ENCODE results near the gene TMEM138. TPM values are rescaled to one million over a fixed set of nuclear protein-coding genes. Genes with fewer than 3 reads are reported as not detected.

Gene TMEM138
- total and polyA plus RNA-seq, 4 donors: 13.5 to 39.6 (median 24.2) TPM

DNA sequence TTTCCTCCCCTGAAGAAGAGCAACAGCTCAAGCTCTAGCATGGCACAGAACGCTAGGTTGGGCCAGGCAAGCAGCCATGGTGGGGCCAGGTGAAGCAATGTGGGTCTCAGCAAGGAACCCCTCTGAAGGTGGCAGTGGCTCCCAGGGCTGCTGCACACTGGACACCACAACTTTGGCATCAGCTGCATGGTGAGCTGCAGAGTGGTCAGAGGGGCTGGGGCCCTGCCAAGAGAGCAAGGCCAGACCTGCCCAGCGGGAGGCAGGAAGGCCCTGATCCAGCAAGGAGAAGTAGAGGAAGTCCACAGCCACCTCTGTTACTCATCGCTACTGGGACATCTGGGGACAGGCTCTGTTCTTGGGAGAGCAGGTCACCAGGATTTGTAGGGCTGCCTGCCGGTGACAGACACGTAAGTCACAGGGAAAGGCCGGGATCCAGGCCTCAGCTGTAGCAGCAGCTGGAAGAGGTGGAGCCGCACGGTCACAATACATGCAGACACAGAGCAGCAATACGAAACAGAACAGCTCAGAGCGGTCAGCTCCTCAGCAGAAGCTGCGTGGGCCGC is 12.9 kb upstream of the TMEM138 start:
- Histone ChIP-seq H3K9me3 (ENCODE audit: control insufficient read depth in 4 of 4, low read length in 3 of 4) (no peaks in the 10 kb centered on the region), H3K4me3 (ENCODE audit: low read depth in 1 of 3, low read length in 3 of 3) (no peak overlapping the region), H3K4me1 (ENCODE audit: control insufficient read depth in 4 of 4, insufficient read depth in 4 of 4, low read length in 3 of 4) (peaks cover 0 to 11% (median 6%) of the 10 kb centered on the region in 4 donors), H3K27me3 (ENCODE audit: control insufficient read depth in 4 of 4, insufficient read depth in 4 of 4, low read length in 3 of 4) (no peaks in the 10 kb centered on the region), H3K9ac (ENCODE audit: low read depth in 1 of 2, low read length in 2 of 2) (no peak overlapping the region), H3K36me3 (ENCODE audit: control insufficient read depth in 4 of 4, insufficient read depth in 3 of 4, low read depth in 1 of 4, low read length in 3 of 4) (peaks cover 11 to 35% (median 12%) of the 10 kb centered on the region in 4 donors), H3K27ac (ENCODE audit: low read depth in 1 of 2, low read length in 2 of 2) (peak overlapping the region in 1 of 2 donors; percentile 61)
- no peak for DNase-seq (ENCODE audit: low spot score)
- no peak for TF ChIP-seq FOXA1 (IDR thresholded peaks at IDR 0.05)
- no peak for TF ChIP-seq HNF4G (IDR thresholded peaks at IDR 0.05)
- TF ChIP-seq, protein P1, sequence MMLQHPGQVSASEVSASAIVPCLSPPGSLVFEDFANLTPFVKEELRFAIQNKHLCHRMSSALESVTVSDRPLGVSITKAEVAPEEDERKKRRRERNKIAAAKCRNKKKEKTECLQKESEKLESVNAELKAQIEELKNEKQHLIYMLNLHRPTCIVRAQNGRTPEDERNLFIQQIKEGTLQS (IDR thresholded peaks at IDR 0.05): no peak
- TF ChIP-seq, protein P2, sequence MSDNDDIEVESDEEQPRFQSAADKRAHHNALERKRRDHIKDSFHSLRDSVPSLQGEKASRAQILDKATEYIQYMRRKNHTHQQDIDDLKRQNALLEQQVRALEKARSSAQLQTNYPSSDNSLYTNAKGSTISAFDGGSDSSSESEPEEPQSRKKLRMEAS (IDR thresholded peaks at IDR 0.05): no peak
- TF ChIP-seq HNF4A (conservative IDR thresholded peaks at IDR 0.05): no peak
- no peak for TF ChIP-seq TAF1 (conservative IDR thresholded peaks at IDR 0.05)
- TF ChIP-seq NR2F2 (IDR thresholded peaks at IDR 0.05): no peak
- no peak for TF ChIP-seq RXRA (IDR thresholded peaks at IDR 0.05)
- TF ChIP-seq, protein P3, sequence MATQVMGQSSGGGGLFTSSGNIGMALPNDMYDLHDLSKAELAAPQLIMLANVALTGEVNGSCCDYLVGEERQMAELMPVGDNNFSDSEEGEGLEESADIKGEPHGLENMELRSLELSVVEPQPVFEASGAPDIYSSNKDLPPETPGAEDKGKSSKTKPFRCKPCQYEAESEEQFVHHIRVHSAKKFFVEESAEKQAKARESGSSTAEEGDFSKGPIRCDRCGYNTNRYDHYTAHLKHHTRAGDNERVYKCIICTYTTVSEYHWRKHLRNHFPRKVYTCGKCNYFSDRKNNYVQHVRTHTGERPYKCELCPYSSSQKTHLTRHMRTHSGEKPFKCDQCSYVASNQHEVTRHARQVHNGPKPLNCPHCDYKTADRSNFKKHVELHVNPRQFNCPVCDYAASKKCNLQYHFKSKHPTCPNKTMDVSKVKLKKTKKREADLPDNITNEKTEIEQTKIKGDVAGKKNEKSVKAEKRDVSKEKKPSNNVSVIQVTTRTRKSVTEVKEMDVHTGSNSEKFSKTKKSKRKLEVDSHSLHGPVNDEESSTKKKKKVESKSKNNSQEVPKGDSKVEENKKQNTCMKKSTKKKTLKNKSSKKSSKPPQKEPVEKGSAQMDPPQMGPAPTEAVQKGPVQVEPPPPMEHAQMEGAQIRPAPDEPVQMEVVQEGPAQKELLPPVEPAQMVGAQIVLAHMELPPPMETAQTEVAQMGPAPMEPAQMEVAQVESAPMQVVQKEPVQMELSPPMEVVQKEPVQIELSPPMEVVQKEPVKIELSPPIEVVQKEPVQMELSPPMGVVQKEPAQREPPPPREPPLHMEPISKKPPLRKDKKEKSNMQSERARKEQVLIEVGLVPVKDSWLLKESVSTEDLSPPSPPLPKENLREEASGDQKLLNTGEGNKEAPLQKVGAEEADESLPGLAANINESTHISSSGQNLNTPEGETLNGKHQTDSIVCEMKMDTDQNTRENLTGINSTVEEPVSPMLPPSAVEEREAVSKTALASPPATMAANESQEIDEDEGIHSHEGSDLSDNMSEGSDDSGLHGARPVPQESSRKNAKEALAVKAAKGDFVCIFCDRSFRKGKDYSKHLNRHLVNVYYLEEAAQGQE (IDR thresholded peaks at IDR 0.05): no peak
- no peak for TF ChIP-seq RAD21 (IDR thresholded peaks at IDR 0.05)
- TF ChIP-seq, protein P4, sequence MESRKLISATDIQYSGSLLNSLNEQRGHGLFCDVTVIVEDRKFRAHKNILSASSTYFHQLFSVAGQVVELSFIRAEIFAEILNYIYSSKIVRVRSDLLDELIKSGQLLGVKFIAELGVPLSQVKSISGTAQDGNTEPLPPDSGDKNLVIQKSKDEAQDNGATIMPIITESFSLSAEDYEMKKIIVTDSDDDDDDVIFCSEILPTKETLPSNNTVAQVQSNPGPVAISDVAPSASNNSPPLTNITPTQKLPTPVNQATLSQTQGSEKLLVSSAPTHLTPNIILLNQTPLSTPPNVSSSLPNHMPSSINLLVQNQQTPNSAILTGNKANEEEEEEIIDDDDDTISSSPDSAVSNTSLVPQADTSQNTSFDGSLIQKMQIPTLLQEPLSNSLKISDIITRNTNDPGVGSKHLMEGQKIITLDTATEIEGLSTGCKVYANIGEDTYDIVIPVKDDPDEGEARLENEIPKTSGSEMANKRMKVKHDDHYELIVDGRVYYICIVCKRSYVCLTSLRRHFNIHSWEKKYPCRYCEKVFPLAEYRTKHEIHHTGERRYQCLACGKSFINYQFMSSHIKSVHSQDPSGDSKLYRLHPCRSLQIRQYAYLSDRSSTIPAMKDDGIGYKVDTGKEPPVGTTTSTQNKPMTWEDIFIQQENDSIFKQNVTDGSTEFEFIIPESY (IDR thresholded peaks at IDR 0.05): no peak
- TF ChIP-seq SP1 (IDR thresholded peaks at IDR 0.05): no peak
- TF ChIP-seq, protein P5, sequence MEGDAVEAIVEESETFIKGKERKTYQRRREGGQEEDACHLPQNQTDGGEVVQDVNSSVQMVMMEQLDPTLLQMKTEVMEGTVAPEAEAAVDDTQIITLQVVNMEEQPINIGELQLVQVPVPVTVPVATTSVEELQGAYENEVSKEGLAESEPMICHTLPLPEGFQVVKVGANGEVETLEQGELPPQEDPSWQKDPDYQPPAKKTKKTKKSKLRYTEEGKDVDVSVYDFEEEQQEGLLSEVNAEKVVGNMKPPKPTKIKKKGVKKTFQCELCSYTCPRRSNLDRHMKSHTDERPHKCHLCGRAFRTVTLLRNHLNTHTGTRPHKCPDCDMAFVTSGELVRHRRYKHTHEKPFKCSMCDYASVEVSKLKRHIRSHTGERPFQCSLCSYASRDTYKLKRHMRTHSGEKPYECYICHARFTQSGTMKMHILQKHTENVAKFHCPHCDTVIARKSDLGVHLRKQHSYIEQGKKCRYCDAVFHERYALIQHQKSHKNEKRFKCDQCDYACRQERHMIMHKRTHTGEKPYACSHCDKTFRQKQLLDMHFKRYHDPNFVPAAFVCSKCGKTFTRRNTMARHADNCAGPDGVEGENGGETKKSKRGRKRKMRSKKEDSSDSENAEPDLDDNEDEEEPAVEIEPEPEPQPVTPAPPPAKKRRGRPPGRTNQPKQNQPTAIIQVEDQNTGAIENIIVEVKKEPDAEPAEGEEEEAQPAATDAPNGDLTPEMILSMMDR (IDR thresholded peaks at IDR 0.05; ENCODE audit: low read depth, low read length, missing input control): no peak
- TF ChIP-seq JUND (IDR thresholded peaks at IDR 0.05): no peak
- TF ChIP-seq EGR1 (IDR thresholded peaks at IDR 0.05; ENCODE audit: low read depth in 2 of 2): no peak
- 90% methylated on average over 12 of the region's 12 CpGs for WGBS

DNA sequence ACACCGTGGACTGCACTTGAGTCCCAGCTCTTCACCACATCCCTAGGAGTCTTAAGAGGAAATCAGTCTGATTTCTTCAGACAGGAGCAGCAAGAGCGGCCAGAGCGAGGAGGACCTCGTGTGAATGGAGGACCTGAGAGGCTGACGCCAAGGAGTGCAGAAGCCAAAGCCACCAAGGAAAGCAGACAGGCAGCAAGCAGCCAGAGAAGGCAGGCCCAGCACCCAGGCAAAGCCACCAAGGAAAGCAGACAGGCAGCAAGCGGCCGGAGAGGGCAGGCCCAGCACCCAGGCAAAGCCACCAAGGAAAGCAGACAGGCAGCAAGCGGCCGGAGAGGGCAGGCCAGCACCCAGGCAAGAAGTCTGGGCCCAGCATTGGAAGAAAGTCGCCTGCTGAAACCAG is 12.3 kb upstream of the TMEM138 start:
- TF ChIP-seq FOXA1 (IDR thresholded peaks at IDR 0.05): no peak
- TF ChIP-seq, protein P2 (IDR thresholded peaks at IDR 0.05): no peak
- TF ChIP-seq, protein P1 (IDR thresholded peaks at IDR 0.05): no peak
- TF ChIP-seq, protein P3 (IDR thresholded peaks at IDR 0.05): no peak
- no peak for TF ChIP-seq FOXA2 (IDR thresholded peaks at IDR 0.05)
- 95% methylated on average over 10 of the region's 10 CpGs for WGBS
- Histone ChIP-seq H3K9me3 (ENCODE audit: control insufficient read depth in 4 of 4, low read length in 3 of 4) (no peaks in the 10 kb centered on the region), H3K4me3 (ENCODE audit: low read depth in 1 of 3, low read length in 3 of 3) (no peak overlapping the region), H3K9ac (ENCODE audit: low read depth in 1 of 2, low read length in 2 of 2) (no peak overlapping the region), H3K27me3 (ENCODE audit: control insufficient read depth in 4 of 4, insufficient read depth in 4 of 4, low read length in 3 of 4) (no peaks in the 10 kb centered on the region), H3K4me1 (ENCODE audit: control insufficient read depth in 4 of 4, insufficient read depth in 4 of 4, low read length in 3 of 4) (peaks cover 0 to 11% (median 6%) of the 10 kb centered on the region in 4 donors), H3K27ac (ENCODE audit: low read depth in 1 of 2, low read length in 2 of 2) (no peak overlapping the region), H3K36me3 (ENCODE audit: control insufficient read depth in 4 of 4, insufficient read depth in 3 of 4, low read depth in 1 of 4, low read length in 3 of 4) (peaks cover 8 to 30% (median 10%) of the 10 kb centered on the region in 4 donors)
- no peak for DNase-seq (ENCODE audit: low spot score)
